ENCODE data around the gene SNRPD3. TPM values are rescaled to one million over a fixed set of nuclear protein-coding genes. Genes with fewer than 3 reads are reported as not detected.

The SNRPD3 gene
- total and polyA plus RNA-seq, 9 of the 15 experiments (the other 6 are each of a cell fraction or from before 2014, with no cell fraction given), result 131 to 366 (median 274) TPM

- no peak for TF ChIP-seq CHD7 (IDR thresholded peaks at IDR 0.05; ENCODE audit: low read depth, low read length)
- no peak for TF ChIP-seq IRF1 (CRISPR knock-in tag; IDR thresholded peaks at IDR 0.05; ENCODE audit: borderline replicate concordance)
- no peak for TF ChIP-seq ZNF232 (CRISPR knock-in tag; IDR thresholded peaks at IDR 0.05)
Observed at GRCh38 chr22:24523873-24524272, 31.9 kb upstream of the SNRPD3 start (continued).
